Mesothelial cell of epicardium (in vitro differentiated cells): Measurements from ENCODE around the gene HBB. TPM values are rescaled to one million over a fixed set of nuclear protein-coding genes. Genes with fewer than 3 reads are reported as not detected.

ENCODE experiments used
- DNase-seq, 2 experiments: peaks; one replicate each; pipeline ENCODE4 v3.0.0; 2021; ENCODE audit warnings: low spot score in 2 of 2; ENCODE audit not compliant: unreplicated experiment in 2 of 2
- H3K27ac Mint-ChIP-seq: 2 replicates; pipeline ENCODE4 v1.8.0; 2021; ENCODE audit warnings: mixed read lengths
- H3K27me3 Mint-ChIP-seq: 2 replicates; pipeline ENCODE4 v1.8.0; 2021; ENCODE audit warnings: low read depth, mixed read lengths
- H3K36me3 Mint-ChIP-seq: 2 replicates; pipeline ENCODE4 v1.8.0; 2021; ENCODE audit warnings: mixed read lengths
- H3K4me1 Mint-ChIP-seq: 2 replicates; pipeline ENCODE4 v1.8.0; 2021; ENCODE audit warnings: mixed read lengths
- H3K4me3 Mint-ChIP-seq: 2 replicates; pipeline ENCODE4 v1.8.0; 2021; ENCODE audit warnings: mild to moderate bottlenecking, moderate library complexity, mixed read lengths
- H3K9me3 Mint-ChIP-seq: 2 replicates; pipeline ENCODE4 v1.8.0; 2021; ENCODE audit warnings: mixed read lengths
- CTCF ChIP-seq: fragments of 200-600 bp; sonication (generic); IDR thresholded peaks from one replicate; pipeline ENCODE4 v1.5.0; 2021; ENCODE audit warnings: antibody characterized with exemption; ENCODE audit not compliant: unreplicated experiment
- total RNA-seq: library from RNA; stranded (reverse); gene quantifications from 3 replicates; pipeline ENCODE4 v1.2.1, GENCODE V29; 2021

Gene HBB
- total RNA-seq, 1 donor from 2014 or later, result not detected

GRCh38 chr11:5178046-5178837, 48.6 kb downstream of the HBB start:
- Mint-ChIP-seq H3K4me1 (no peaks in the 10 kb centered on the region), H3K27ac (no peak overlapping the region), H3K27me3 (peaks cover 6% of the 10 kb centered on the region), H3K36me3 (no peaks in the 10 kb centered on the region), H3K4me3 (no peak overlapping the region), H3K9me3 (no peaks in the 10 kb centered on the region)
- no peak for DNase-seq
- no peak for TF ChIP-seq CTCF

Other genes starting within 250 kb of the HBB start
- not detected in 3 replicates for gene OR51L1, start 232.2 kb downstream of the HBB start, total RNA-seq
- gene OR52J3, start 180.5 kb downstream of the HBB start, total RNA-seq, result not detected in 3 replicates
- gene OR52E2, start 167.4 kb downstream of the HBB start, total RNA-seq, result not detected in 3 replicates
- gene OR52E1, start 157.5 kb downstream of the HBB start, total RNA-seq, result not detected in 3 replicates
- not detected in 3 replicates for gene OR52A5, start 88.7 kb downstream of the HBB start, total RNA-seq
- 0.02 TPM in 2 of 3 replicates, not detected in the other for gene OR52A1, start 72.3 kb downstream of the HBB start, total RNA-seq
- gene OR51V1, start 26.4 kb downstream of the HBB start, total RNA-seq, result not detected in 3 replicates
- gene HBD, start 7.4 kb upstream of the HBB start, total RNA-seq, result 1.9 to 3.0 TPM (median 2.6 TPM) in 3 replicates
- not detected in 3 replicates for gene HBG1, start 22.8 kb upstream of the HBB start, total RNA-seq
- gene HBG2, start 27.7 kb upstream of the HBB start, total RNA-seq, result 0.38 to 0.54 TPM in 2 of 3 replicates, not detected in the other
- 0.29 to 0.41 TPM (median 0.34 TPM) in 3 replicates for gene HBE1, start 42.9 kb upstream of the HBB start, total RNA-seq
- 0.25 to 0.65 TPM (median 0.47 TPM) in 3 replicates for gene OR51B4, start 74.9 kb upstream of the HBB start, total RNA-seq
- 0.41 to 0.56 TPM in 2 of 3 replicates, not detected in the other for gene OR51B2, start 97.2 kb upstream of the HBB start, total RNA-seq
- 0.89 to 1.2 TPM (median 1.1 TPM) in 3 replicates for gene OR51B5, start 116.5 kb upstream of the HBB start, total RNA-seq
- not detected in 3 replicates for gene OR51B6, start 124.4 kb upstream of the HBB start, total RNA-seq
- not detected in 3 replicates for gene OR51M1, start 156.7 kb upstream of the HBB start, total RNA-seq
- gene OR51Q1, start 195.0 kb upstream of the HBB start, total RNA-seq, result not detected in 3 replicates
- 0.50 to 0.93 TPM (median 0.63 TPM) in 3 replicates for gene OR51I1, start 214.4 kb upstream of the HBB start, total RNA-seq
- gene OR51I2, start 222.3 kb upstream of the HBB start, total RNA-seq, result not detected in 3 replicates